G401 (cell line): ENCODE data around the gene MAP7D3. TPM values are rescaled to one million over a fixed set of nuclear protein-coding genes. Genes with fewer than 3 reads are reported as not detected.
"Not testable (repeated sequence)": the region's sequence is repeated elsewhere in the genome, so short reads cannot be mapped to it uniquely, and the experiment has no call there.

Experiments used
- DNase-seq: peaks from one replicate; pipeline ENCODE4 v3.0.0-alpha.2; 2015; ENCODE audit warnings: low spot score
- in situ Hi-C: cut with HindIII; loops from 2 replicates; pipeline ENCODE4 v1.10.0; 2016; ENCODE audit warnings: low sequenced_read_pairs, mixed read lengths
- total RNA-seq: library from RNA; depleted of rRNA; stranded (reverse); fragments of >200 nt; shearing (Covaris generic); gene quantifications from 2 replicates; pipeline ENCODE4 v1.2.3, GENCODE V29; 2014; rRNA removed

Gene MAP7D3, protein sequence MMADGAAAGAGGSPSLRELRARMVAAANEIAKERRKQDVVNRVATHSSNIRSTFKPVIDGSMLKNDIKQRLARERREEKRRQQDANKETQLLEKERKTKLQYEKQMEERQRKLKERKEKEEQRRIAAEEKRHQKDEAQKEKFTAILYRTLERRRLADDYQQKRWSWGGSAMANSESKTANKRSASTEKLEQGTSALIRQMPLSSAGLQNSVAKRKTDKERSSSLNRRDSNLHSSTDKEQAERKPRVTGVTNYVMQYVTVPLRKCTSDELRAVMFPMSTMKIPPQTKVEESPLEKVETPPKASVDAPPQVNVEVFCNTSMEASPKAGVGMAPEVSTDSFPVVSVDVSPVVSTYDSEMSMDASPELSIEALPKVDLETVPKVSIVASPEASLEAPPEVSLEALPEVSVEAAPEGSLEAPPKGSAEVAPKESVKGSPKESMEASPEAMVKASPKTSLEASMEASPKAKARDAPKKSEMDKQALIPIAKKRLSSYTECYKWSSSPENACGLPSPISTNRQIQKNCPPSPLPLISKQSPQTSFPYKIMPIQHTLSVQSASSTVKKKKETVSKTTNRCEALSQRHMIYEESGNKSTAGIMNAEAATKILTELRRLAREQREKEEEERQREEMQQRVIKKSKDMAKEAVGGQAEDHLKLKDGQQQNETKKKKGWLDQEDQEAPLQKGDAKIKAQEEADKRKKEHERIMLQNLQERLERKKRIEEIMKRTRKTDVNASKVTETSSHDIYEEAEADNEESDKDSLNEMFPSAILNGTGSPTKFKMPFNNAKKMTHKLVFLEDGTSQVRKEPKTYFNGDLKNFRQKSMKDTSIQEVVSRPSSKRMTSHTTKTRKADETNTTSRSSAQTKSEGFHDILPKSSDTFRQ
- total RNA-seq: 9.0 and 12.9 TPM in 2 replicates

DNA sequence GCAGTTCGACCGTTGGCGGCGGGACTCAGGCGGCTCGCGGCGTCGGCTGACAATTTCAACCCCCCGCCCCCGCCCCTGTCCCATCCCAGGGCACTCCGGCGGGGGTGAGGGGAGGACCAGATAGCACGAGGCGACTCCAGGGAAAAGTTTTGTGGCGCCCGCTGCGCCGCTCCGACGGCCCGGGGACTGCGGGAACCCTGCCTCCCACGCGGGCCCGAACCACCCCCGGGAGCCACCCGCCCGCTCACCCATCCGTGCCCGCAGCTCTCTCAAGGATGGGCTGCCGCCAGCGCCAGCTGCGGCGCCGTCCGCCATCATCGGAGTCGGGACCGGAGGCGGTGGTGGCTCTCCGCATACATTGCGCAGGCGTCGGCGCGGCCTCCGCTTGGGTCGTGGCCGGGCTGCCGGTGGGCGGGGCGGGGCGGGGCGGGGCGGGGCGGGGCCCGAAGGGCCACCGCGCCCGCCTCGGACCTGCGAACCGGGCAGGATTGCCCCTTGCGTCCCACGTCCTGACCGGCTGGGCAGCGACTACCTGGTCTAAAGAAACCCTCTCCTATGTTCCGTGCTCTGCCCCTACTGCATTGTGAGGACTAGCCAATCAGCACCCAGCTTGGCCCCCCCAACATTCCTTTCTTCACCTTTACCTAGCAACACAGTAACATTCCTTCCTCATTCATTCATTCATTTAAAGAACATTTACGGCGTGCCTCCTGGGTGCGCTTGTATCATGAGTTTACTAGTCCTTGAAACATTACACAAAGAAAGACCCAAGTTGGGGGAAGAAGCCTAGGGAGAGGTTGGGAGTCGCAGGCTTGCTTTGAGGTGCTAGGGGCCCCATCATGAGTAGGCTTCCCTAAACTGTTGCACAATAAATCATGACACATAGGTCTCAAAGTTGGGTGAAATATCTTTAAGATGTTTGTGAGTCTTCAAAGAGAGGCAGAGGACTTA, at the start of gene MAP7D3:
Gene MAP7D3, minus strand, starts transcription at position 360 of the 951 bp plus-strand sequence. Its CDS starts 42 bp downstream, at position 318.
- DNase-seq: peak; percentile 22
- in situ Hi-C loops: no loop called here

DNA sequence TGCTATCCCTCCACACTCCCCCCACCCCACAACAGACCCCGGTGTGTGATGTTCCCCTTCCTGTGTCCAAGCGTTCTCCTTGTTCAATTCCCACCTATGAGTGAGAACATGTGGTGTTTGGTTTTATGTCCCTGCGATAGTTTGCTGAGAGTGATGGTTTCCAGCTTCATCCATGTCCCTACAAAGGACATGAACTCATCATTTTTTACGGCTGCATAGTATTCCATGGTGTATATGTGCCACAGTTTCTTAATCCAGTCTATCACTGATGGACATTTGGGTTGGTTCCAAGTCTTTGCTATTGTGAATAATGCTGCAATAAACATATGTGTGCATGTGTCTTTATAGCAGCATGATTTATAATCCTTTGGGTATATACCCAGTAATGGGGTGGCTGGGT, 49.5 kb upstream of the MAP7D3 start, which contains the start of gene ADGRG4:
Gene ADGRG4, plus strand, starts transcription at position 243 of the 400 bp plus-strand sequence. CDS start 7,815 bp downstream, outside the sequence.
- in situ Hi-C loops, DNase-seq: not testable (repeated sequence)

- no peak for DNase-seq
- in situ Hi-C loops: no loop called here
Measured at GRCh38 chrX:136295380-136295779, 44.2 kb upstream of the MAP7D3 start.

GRCh38 chrX:136292656-136293055, 41.5 kb upstream of the MAP7D3 start:
- in situ Hi-C loops: no loop called here
- no peak for DNase-seq

GRCh38 chrX:136291824-136292223, 40.6 kb upstream of the MAP7D3 start:
- no peak for DNase-seq
- in situ Hi-C loops: no loop called here

GRCh38 chrX:136286375-136286774, 35.2 kb upstream of the MAP7D3 start:
- DNase-seq, in situ Hi-C loops: not testable (repeated sequence)

- no peak for DNase-seq
- in situ Hi-C loops: no loop called here
Measured at GRCh38 chrX:136275553-136275952, 24.4 kb upstream of the MAP7D3 start.

DNA sequence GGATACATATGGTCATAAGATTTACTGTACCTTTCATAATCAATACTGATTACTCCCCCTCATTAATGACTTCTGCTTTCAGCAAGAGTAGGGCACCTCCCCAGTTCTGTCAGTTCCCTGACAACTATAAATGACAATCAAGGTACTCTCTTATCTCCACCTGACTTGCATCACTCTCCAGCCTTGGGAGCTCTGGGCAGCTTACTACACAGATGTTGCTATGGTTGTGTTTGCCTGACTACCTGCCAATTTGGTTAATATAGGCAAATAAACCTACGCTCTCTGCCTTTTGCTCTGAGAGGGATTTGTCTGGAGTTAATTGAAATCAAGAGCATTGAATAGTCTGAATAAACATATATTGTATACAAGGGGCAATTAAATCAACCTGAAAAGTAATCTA, 22.8 kb upstream of the MAP7D3 start:
- in situ Hi-C loops: no loop called here
- DNase-seq: no peak

DNA sequence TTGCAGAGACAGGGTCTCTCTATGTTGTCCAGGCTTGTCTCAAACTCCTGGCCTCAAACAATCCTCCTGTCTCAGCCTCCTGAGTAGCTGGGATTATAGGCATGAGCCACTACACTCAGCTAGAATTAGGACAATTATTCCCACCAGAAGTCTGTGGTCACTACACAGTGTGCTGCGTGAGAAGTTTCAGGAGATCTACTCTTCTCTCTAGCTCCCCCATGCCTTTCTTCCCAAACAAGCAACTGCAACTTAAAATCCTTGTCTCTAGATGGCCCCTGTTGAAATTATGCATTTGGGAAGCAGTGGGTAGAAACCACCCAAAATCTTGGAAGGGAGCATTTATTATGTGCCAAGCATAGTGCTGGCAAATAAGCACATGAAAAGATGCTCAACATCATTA, 21.1 kb upstream of the MAP7D3 start:
- in situ Hi-C loops: no loop called here
- DNase-seq: no peak

- in situ Hi-C loops: no loop called here
- no peak for DNase-seq
Measured at GRCh38 chrX:136271300-136271699, 20.1 kb upstream of the MAP7D3 start.

GRCh38 chrX:136269921-136270320, 18.7 kb upstream of the MAP7D3 start:
- in situ Hi-C loops: no loop called here

GRCh38 chrX:136268051-136269048, 17.1 kb upstream of the MAP7D3 start:
- peak; percentile 56 for DNase-seq
- in situ Hi-C loops: no loop called here

More at GRCh38 chrX:136269921-136270320, 18.7 kb upstream of the MAP7D3 start:
- DNase-seq: no peak

- in situ Hi-C loops: no loop called here
- DNase-seq: no peak
Measured at GRCh38 chrX:136266828-136267227, 15.6 kb upstream of the MAP7D3 start.

GRCh38 chrX:136262812-136263315, 11.7 kb upstream of the MAP7D3 start:
- in situ Hi-C loops: no loop called here
- DNase-seq: no peak

GRCh38 chrX:136262243-136262642, 11.0 kb upstream of the MAP7D3 start:
- in situ Hi-C loops: no loop called here

GRCh38 chrX:136261321-136261720, 10.1 kb upstream of the MAP7D3 start:
- in situ Hi-C loops: no loop called here
- no peak for DNase-seq

More at GRCh38 chrX:136262243-136262642, 11.0 kb upstream of the MAP7D3 start:
- DNase-seq: no peak

DNA sequence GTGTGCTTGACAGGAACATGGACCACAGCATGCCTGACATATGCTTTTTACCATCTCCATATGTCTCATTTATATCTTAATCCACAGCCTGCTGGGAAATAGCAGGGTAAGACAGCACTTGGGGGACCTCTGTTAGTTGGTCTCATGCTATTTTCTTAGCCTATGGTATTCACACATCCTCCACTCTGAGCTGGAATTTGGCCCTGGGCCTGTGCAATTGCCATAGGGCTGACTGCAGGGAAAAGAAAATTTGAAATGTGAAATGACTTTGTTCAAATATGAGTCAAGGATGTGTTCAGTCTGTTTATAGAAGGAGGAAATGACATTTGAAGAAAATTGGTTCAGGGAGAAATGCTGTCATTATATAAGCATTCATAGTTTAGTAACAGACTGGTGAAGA, 9.6 kb upstream of the MAP7D3 start:
- DNase-seq: no peak
- in situ Hi-C loops: no loop called here
